H1 (cell line): ENCODE data around the gene LIPC. TPM values are rescaled to one million over a fixed set of nuclear protein-coding genes. Genes with fewer than 3 reads are reported as not detected.

Experiments used
- CTCF ChIA-PET: fragments of 300-600 bp; sonication (Branson Sonifier 250); formaldehyde crosslinking; loops from one replicate; lab custom pipeline; 2021; ENCODE audit not compliant: partially characterized antibody; lab: Charles Lee
- POLR2A ChIA-PET: fragments of 300-600 bp; sonication (Branson Sonifier 250); formaldehyde crosslinking; loops from one replicate; lab custom pipeline; 2021; ENCODE audit warnings: inconsistent platforms; ENCODE audit not compliant: partially characterized antibody; lab: Charles Lee
- DNase-seq, 2 experiments: peaks; one replicate each; pipeline versions ENCODE4 v3.0.0 to v3.0.0-alpha.2; 2010 to 2022; ENCODE audit warnings: low spot score in 2 of 2, low read depth in 1 of 2, mixed read lengths in 1 of 2
- FAIRE-seq: peaks from 2 replicates; lab custom pipeline; 2011; peaks lifted over from hg19 to GRCh38; lab: Jason Lieb, UNC
- H2AFZ ChIP-seq: 2 replicates; pipeline ENCODE4 v1.8.1; 2012; ENCODE audit warnings: low read length, inconsistent platforms
- H2AK5ac ChIP-seq: 2 replicates; pipeline ENCODE4 v1.6.1; 2013; ENCODE audit warnings: low read depth, low read length
- H2BK120ac ChIP-seq: replicated peaks from 2 replicates; pipeline ENCODE3; 2013; ENCODE audit warnings: low read depth, low read length, inconsistent platforms
- H2BK12ac ChIP-seq: 2 replicates; pipeline ENCODE4 v1.6.1; 2013; ENCODE audit warnings: low read depth, low read length
- H2BK15ac ChIP-seq: 2 replicates; pipeline ENCODE4 v1.6.1; 2013; ENCODE audit warnings: low read length
- H2BK20ac ChIP-seq: 2 replicates; pipeline ENCODE4 v1.6.1; 2013; ENCODE audit warnings: low read length
- H2BK5ac ChIP-seq: 2 replicates; pipeline ENCODE4 v1.6.1; 2013; ENCODE audit warnings: low read depth, low read length
- H3K14ac ChIP-seq: 2 replicates; pipeline ENCODE4 v1.6.1; 2013; ENCODE audit warnings: inconsistent platforms; ENCODE audit not compliant: insufficient read length
- H3K18ac ChIP-seq: 2 replicates; pipeline ENCODE4 v1.6.1; 2013; ENCODE audit warnings: low read length; ENCODE audit errors: extremely low read depth
- H3K23ac ChIP-seq: 2 replicates; pipeline ENCODE4 v1.6.1; 2013; ENCODE audit warnings: inconsistent platforms; ENCODE audit not compliant: insufficient read length
- H3K23me2 ChIP-seq: 2 replicates; pipeline ENCODE4 v1.6.1; 2013; ENCODE audit warnings: low read depth, low read length
- H3K27ac ChIP-seq: 2 replicates; pipeline ENCODE4 v1.6.1; 2011; ENCODE audit warnings: low read depth, low read length, inconsistent platforms
- H3K27me3 ChIP-seq, 4 experiments: replicated peaks in 1 of 4; 1 replicate in 1 of 4; 2 replicates in 3 of 4; pipeline versions ENCODE4 v1.6.1 to v1.8.1; 2011 to 2013; ENCODE audit warnings: low read length in 3 of 4, mild to moderate bottlenecking in 3 of 4, inconsistent platforms in 2 of 4, mixed read lengths in 2 of 4, moderate library complexity in 1 of 4; ENCODE audit not compliant: control insufficient read depth in 3 of 4, insufficient read depth in 3 of 4; ENCODE audit errors: extremely low read depth in 1 of 4
- H3K36me3 ChIP-seq, 4 experiments: 2 replicates each; pipeline versions ENCODE4 v1.6.1 to v1.8.1; 2011 to 2013; ENCODE audit warnings: mild to moderate bottlenecking in 4 of 4, low read length in 3 of 4, moderate library complexity in 2 of 4, control low read depth in 1 of 4, inconsistent platforms in 1 of 4; ENCODE audit not compliant: insufficient read depth in 4 of 4, control insufficient read depth in 2 of 4
- H3K4ac ChIP-seq: replicated peaks from 2 replicates; pipeline ENCODE3; 2013; ENCODE audit warnings: low read length, low read depth, mixed read lengths, inconsistent platforms; ENCODE audit not compliant: insufficient read length
- H3K4me1 ChIP-seq, 4 experiments: replicated peaks in 1 of 4; 1 replicate in 1 of 4; 2 replicates in 3 of 4; pipeline versions ENCODE4 v1.6.1 to v1.8.1; 2011 to 2013; ENCODE audit warnings: low read length in 3 of 4, inconsistent platforms in 2 of 4, mixed read lengths in 1 of 4; ENCODE audit not compliant: insufficient read depth in 4 of 4, control insufficient read depth in 3 of 4
- H3K4me2 ChIP-seq, 2 experiments: 2 replicates each; pipeline versions ENCODE4 v1.6.1 to v1.8.1; 2011 to 2013; ENCODE audit warnings: low read depth in 2 of 2, low read length in 2 of 2, control low read depth in 1 of 2, inconsistent platforms in 1 of 2, mild to moderate bottlenecking in 1 of 2; ENCODE audit not compliant: insufficient read depth in 1 of 2
- H3K4me3 ChIP-seq, 4 experiments: fragments of 200-600, 300-600 bp in 1 of 4; sonication (generic), shearing (Covaris generic), sonication (Bioruptor Twin) in 1 of 4; 2 replicates each; pipeline versions ENCODE4 v1.5.1 to v1.8.1; 2011 to 2016; ENCODE audit warnings: low read length in 4 of 4, low read depth in 3 of 4, control low read depth in 2 of 4, inconsistent platforms in 2 of 4, mild to moderate bottlenecking in 2 of 4, mixed read lengths in 1 of 4, moderate library complexity in 1 of 4; ENCODE audit not compliant: insufficient read depth in 2 of 4; ENCODE audit errors: extremely low read depth in 1 of 4
- H3K56ac ChIP-seq: replicated peaks from 2 replicates; pipeline ENCODE3; 2013; ENCODE audit warnings: low read depth, mild to moderate bottlenecking, mixed read lengths, low read length, inconsistent platforms; ENCODE audit not compliant: insufficient read length
- H3K79me1 ChIP-seq: 2 replicates; pipeline ENCODE4 v1.6.1; 2013; ENCODE audit warnings: low read depth, low read length, control low read depth
- H3K79me2 ChIP-seq, 2 experiments: 2 replicates each; pipeline versions ENCODE4 v1.6.1 to v1.8.1; 2012 to 2013; ENCODE audit warnings: low read length in 2 of 2, mild to moderate bottlenecking in 2 of 2, inconsistent platforms in 1 of 2; ENCODE audit not compliant: insufficient read depth in 2 of 2, control insufficient read depth in 1 of 2
- H3K9ac ChIP-seq, 4 experiments: replicated peaks in 1 of 4; 1 replicate in 1 of 4; 2 replicates in 3 of 4; pipeline versions ENCODE4 v1.6.1 to v1.8.1; 2011 to 2013; ENCODE audit warnings: low read depth in 3 of 4, low read length in 3 of 4, control low read depth in 2 of 4, mild to moderate bottlenecking in 2 of 4, moderate library complexity in 2 of 4, inconsistent platforms in 1 of 4; ENCODE audit errors: extremely low read depth in 1 of 4
- H3K9me3 ChIP-seq, 2 experiments: 2 replicates each; pipeline versions ENCODE4 v1.6.1 to v1.8.1; 2012 to 2013; ENCODE audit warnings: mild to moderate bottlenecking in 2 of 2, moderate library complexity in 2 of 2, control low read depth in 1 of 2, inconsistent platforms in 1 of 2, low read depth in 1 of 2, low read length in 1 of 2, mixed read lengths in 1 of 2; ENCODE audit not compliant: insufficient read depth in 2 of 2
- H4K20me1 ChIP-seq, 2 experiments: replicated peaks in 1 of 2; 2 replicates each; pipeline versions ENCODE3 to v1.8.1; 2011 to 2013; ENCODE audit warnings: inconsistent platforms in 2 of 2, low read length in 2 of 2, mild to moderate bottlenecking in 1 of 2; ENCODE audit not compliant: insufficient read depth in 2 of 2, control insufficient read depth in 1 of 2
- H4K5ac ChIP-seq: 2 replicates; pipeline ENCODE4 v1.6.1; 2013; ENCODE audit warnings: low read length, low read depth, mixed read lengths, inconsistent platforms; ENCODE audit not compliant: insufficient read length
- H4K8ac ChIP-seq: 2 replicates; pipeline ENCODE4 v1.8.0; 2013; ENCODE audit warnings: mild to moderate bottlenecking, moderate library complexity, low read length, inconsistent platforms; ENCODE audit not compliant: insufficient read depth; ENCODE audit errors: extremely low read depth
- H4K91ac ChIP-seq: replicated peaks from 2 replicates; pipeline ENCODE3; 2013; ENCODE audit warnings: low read length, mixed read lengths, inconsistent platforms; ENCODE audit not compliant: insufficient read length
- BCL11A ChIP-seq, 2 experiments: IDR thresholded peaks; one replicate each; pipeline ENCODE4 v1.6.1; 2011; ENCODE audit warnings: low read depth in 2 of 2, low read length in 2 of 2, mild to moderate bottlenecking in 2 of 2
- EGR1 ChIP-seq: IDR thresholded peaks from 2 replicates; pipeline ENCODE4 v1.6.1; 2011; ENCODE audit warnings: low read depth, low read length, borderline replicate concordance
- EZH2 ChIP-seq: fragments of 200-600 bp; sonication (generic); IDR thresholded peaks from 2 replicates; pipeline ENCODE4 v1.7.1; 2012; ENCODE audit warnings: low read depth, mild to moderate bottlenecking, moderate library complexity, low read length, inconsistent platforms; ENCODE audit not compliant: severe bottlenecking
- KDM1A ChIP-seq: fragments of 200-600, 300-600 bp; sonication (generic); IDR thresholded peaks from 2 replicates; pipeline ENCODE4 v1.7.1; 2016; ENCODE audit warnings: mild to moderate bottlenecking, low read length, borderline replicate concordance
- NRF1 ChIP-seq: IDR thresholded peaks from 2 replicates; pipeline ENCODE4 v1.6.1; 2011; ENCODE audit warnings: mild to moderate bottlenecking, low read depth, low read length, improper control_type of control experiment
- RAD21 ChIP-seq, 2 experiments: IDR thresholded peaks in 1 of 2; conservative IDR thresholded peaks in 1 of 2; 2 replicates each; pipeline ENCODE4 v1.6.1; 2011; ENCODE audit warnings: low read depth in 2 of 2, low read length in 2 of 2, improper control_type of control experiment in 1 of 2, inconsistent platforms in 1 of 2, mild to moderate bottlenecking in 1 of 2, moderate library complexity in 1 of 2
- RBBP5 ChIP-seq: IDR thresholded peaks from 2 replicates; pipeline ENCODE4 v1.7.1; 2012; ENCODE audit warnings: low read depth, mild to moderate bottlenecking, inconsistent platforms, low read length, moderate library complexity, borderline replicate concordance
- RFX5 ChIP-seq: IDR thresholded peaks from 2 replicates; pipeline ENCODE4 v1.6.1; 2011; ENCODE audit warnings: low read depth, low read length, improper control_type of control experiment, borderline replicate concordance
- SUZ12 ChIP-seq: fragments of 200-600 bp; sonication (generic); IDR thresholded peaks from 2 replicates; pipeline ENCODE4 v1.6.1; 2012; ENCODE audit warnings: mild to moderate bottlenecking, inconsistent platforms, low read length, moderate library complexity, mixed read lengths
- TEAD4 ChIP-seq: IDR thresholded peaks from 2 replicates; pipeline ENCODE4 v1.6.1; 2012; ENCODE audit warnings: low read depth, low read length, inconsistent platforms, mixed read lengths
- USF2 ChIP-seq: IDR thresholded peaks from 2 replicates; pipeline ENCODE4 v1.6.1; 2011; ENCODE audit warnings: low read length, improper control_type of control experiment
- YY1 ChIP-seq: IDR thresholded peaks from 2 replicates; pipeline ENCODE4 v1.6.1; 2011; ENCODE audit warnings: low read depth, mild to moderate bottlenecking, low read length
- WGBS, 2 experiments: shearing (Covaris generic) in 1 of 2; methylation state at CpG; one replicate each; pipeline versions ENCODE4 v1.1.6 to v1.1.7; 2013 to 2015; ENCODE audit warnings: low lambda C conversion rate in 2 of 2, mixed read lengths in 2 of 2, inconsistent platforms in 1 of 2, low coverage in 1 of 2, missing lambda C conversion rate in 1 of 2; ENCODE audit not compliant: insufficient replicate concordance in 2 of 2, insufficient coverage in 1 of 2, insufficient read length in 1 of 2; ENCODE audit errors: extremely low coverage in 1 of 2, missing lambda C conversion rate in 1 of 2; 5-methylcytosine and 5-hydroxymethylcytosine counted together
- polyA plus RNA-seq, 7 experiments: library from polyadenylated mRNA; depleted of rRNA in 3 of 7; stranded (reverse) in 5 of 7; unstranded in 2 of 7; fragments of >200 nt in 5 of 7; fragments of 200-250 nt in 2 of 7; gene quantifications; 1 replicate in 5 of 7; 2 replicates in 1 of 7; 4 replicates in 1 of 7; pipeline versions ENCODE4 v1.2.1 to v1.2.3, GENCODE V29; 2011 to 2013; ENCODE audit warnings: missing spikeins in 2 of 7, mixed read lengths in 2 of 7
- total RNA-seq: library from RNA; stranded (reverse); fragmentation: NEBNext Ultra II Directional; extraction: Animal tissue kit (Norgen Biotek cat#: 25700); gene quantifications from 2 replicates; pipeline ENCODE4 v1.2.1, GENCODE V29; 2021

LIPC gene
- total and polyA plus RNA-seq, 2 of the 8 experiments (the other 6 are each of a cell fraction or from before 2014, with no cell fraction given), result not detected

- no peak overlapping the region for H3K18ac ChIP-seq
- no peak overlapping the region for H4K5ac ChIP-seq
- H2BK15ac ChIP-seq, result no peak overlapping the region
- H3K56ac ChIP-seq, result no peak overlapping the region
- peak overlapping the region; percentile 48; the same call in 1 of the 2 replicates for H4K8ac ChIP-seq
- no peak overlapping the region for H3K27ac ChIP-seq
- no peaks in the 10 kb centered on the region for H3K36me3 ChIP-seq
- no peak overlapping the region for H2AFZ ChIP-seq
- FAIRE-seq (no peak), DNase-seq (no peak)
- no peaks in the 10 kb centered on the region for H3K79me2 ChIP-seq
- H3K9me3 ChIP-seq, result no peaks in the 10 kb centered on the region
- H3K4me2 ChIP-seq, result no peak overlapping the region
- no peak overlapping the region for H3K23ac ChIP-seq
- ChIA-PET CTCF (interaction anchor here (1.2 kb wide), 1 partner anchor 271 kb away, joined by 4 read pairs; no protein-coding TSS in a partner anchor), POLR2A (no interaction called here)
- H3K9ac ChIP-seq, result no peak overlapping the region
- no peak overlapping the region for H2BK5ac ChIP-seq
- H3K14ac ChIP-seq, result no peak overlapping the region
- no peak overlapping the region for H4K91ac ChIP-seq
- H3K4me3 ChIP-seq, result no peak overlapping the region
- H3K23me2 ChIP-seq, result no peaks in the 10 kb centered on the region; the same call in 1 of the 2 replicates
- H3K4ac ChIP-seq, result no peak overlapping the region
- H3K4me1 ChIP-seq, result no peaks in the 10 kb centered on the region
- no peak overlapping the region for H2BK12ac ChIP-seq
- H2BK120ac ChIP-seq, result no peak overlapping the region
- no peak overlapping the region; the same call in 1 of the 2 replicates for H2BK20ac ChIP-seq
- H3K79me1 ChIP-seq, result no peaks in the 10 kb centered on the region
- 88% methylated on average over 20 of the region's 22 CpGs; no CpG with 5 or more reads in 1 of the 2 experiments for WGBS, 2 experiments
- no peaks in the 10 kb centered on the region for H3K27me3 ChIP-seq
- no peak overlapping the region for H2AK5ac ChIP-seq
- H4K20me1 ChIP-seq, result no peaks in the 10 kb centered on the region
- TF ChIP-seq USF2, result no peak
- TF ChIP-seq BCL11A (IDR thresholded peaks at IDR 0.05; ENCODE audit: low read depth in 2 of 2, low read length in 2 of 2), result no peak
- TF ChIP-seq RBBP5, result no peak
- TF ChIP-seq EZH2, result no peak
- TF ChIP-seq TEAD4, result no peak
- TF ChIP-seq YY1, result no peak
- no peak for TF ChIP-seq KDM1A
- no peak for TF ChIP-seq NRF1
- no peak for TF ChIP-seq EGR1
- TF ChIP-seq RAD21 (IDR thresholded peaks at IDR 0.05 in 1 of 2, conservative IDR thresholded peaks at IDR 0.05 in 1 of 2; ENCODE audit: low read depth in 2 of 2, low read length in 2 of 2), result no peak
- TF ChIP-seq SUZ12, result no peak
- no peak for TF ChIP-seq RFX5
Observed at GRCh38 chr15:58541410-58542087, 109.8 kb downstream of the LIPC start.
